ENCODE data around the gene CFAP65. TPM values are rescaled to one million over a fixed set of nuclear protein-coding genes. Genes with fewer than 3 reads are reported as not detected.
A peak's percentile ranks its signal among the peaks of the same experiment; 100 is the strongest.

Gene CFAP65
- total and polyA plus RNA-seq, 2 of the 13 experiments (the other 11 are each of a cell fraction or from before 2014, with no cell fraction given), result 0.05 TPM; not detected in 1

- TF ChIP-seq KDM2A (CRISPR knock-in tag; IDR thresholded peaks at IDR 0.05; ENCODE audit: borderline replicate concordance, low read depth), result peak; percentile 88
- TF ChIP-seq RFX1 (IDR thresholded peaks at IDR 0.05), result peak; percentile 54
- TF ChIP-seq ATRX (CRISPR knock-in tag; IDR thresholded peaks at IDR 0.05; ENCODE audit: borderline replicate concordance), result no peak
- peak; percentile 52 for TF ChIP-seq FOXO1 (CRISPR knock-in tag; IDR thresholded peaks at IDR 0.05)
- TF ChIP-seq ZNF562 (CRISPR knock-in tag; IDR thresholded peaks at IDR 0.05; ENCODE audit: borderline replicate concordance), result no peak
- peak; percentile 88 for TF ChIP-seq HMGXB3 (CRISPR knock-in tag; IDR thresholded peaks at IDR 0.05; ENCODE audit: borderline replicate concordance)
- no peak for TF ChIP-seq ZNF75D (CRISPR knock-in tag; IDR thresholded peaks at IDR 0.05; ENCODE audit: borderline replicate concordance)
- peak; percentile 86; the same call in 1 of the 2 replicates for TF ChIP-seq ARHGAP35 (CRISPR knock-in tag; IDR thresholded peaks at IDR 0.05; ENCODE audit: borderline replicate concordance)
- no peak for TF ChIP-seq DNMT1 (CRISPR knock-in tag; IDR thresholded peaks at IDR 0.05)
- no peak for TF ChIP-seq HNRNPH1 (optimal IDR thresholded peaks at IDR 0.05; ENCODE audit: low read depth, low read length)
- TF ChIP-seq RBM22 (optimal IDR thresholded peaks at IDR 0.05; ENCODE audit: low read length), result no peak
- TF ChIP-seq FIP1L1 (IDR thresholded peaks at IDR 0.05; ENCODE audit: borderline replicate concordance, insufficient read depth, low read depth, low read length), result no peak
- no peak for TF ChIP-seq PRPF4 (IDR thresholded peaks at IDR 0.05; ENCODE audit: low read depth, low read length, poor library complexity, severe bottlenecking)
- TF ChIP-seq SNRNP70 (IDR thresholded peaks at IDR 0.05; ENCODE audit: low read depth, low read length), result no peak
- no peak for TF ChIP-seq PHF5A (CRISPR knock-in tag; IDR thresholded peaks at IDR 0.05; ENCODE audit: low read depth, unreplicated experiment)
- TF ChIP-seq TCF7L2 (IDR thresholded peaks at IDR 0.05; ENCODE audit: low read depth, low read length), result no peak
- TF ChIP-seq ZNF576 (CRISPR knock-in tag; IDR thresholded peaks at IDR 0.05), result no peak
- TF ChIP-seq GFI1 (CRISPR knock-in tag; IDR thresholded peaks at IDR 0.05; ENCODE audit: borderline replicate concordance), result peak; percentile 51; the same call in 1 of the 2 replicates
- TF ChIP-seq PAWR (CRISPR knock-in tag; IDR thresholded peaks at IDR 0.05; ENCODE audit: borderline replicate concordance), result no peak
- peak; percentile 86 for TF ChIP-seq HOXD1 (CRISPR knock-in tag; IDR thresholded peaks at IDR 0.05)
- no peak for TF ChIP-seq ZSCAN22 (CRISPR knock-in tag; IDR thresholded peaks at IDR 0.05)
- TF ChIP-seq ZNF790 (CRISPR knock-in tag; IDR thresholded peaks at IDR 0.05; ENCODE audit: borderline replicate concordance), result peak; percentile 92
- no peak for TF ChIP-seq ZKSCAN1 (IDR thresholded peaks at IDR 0.05; ENCODE audit: low read length)
- TF ChIP-seq PREB (CRISPR knock-in tag; IDR thresholded peaks at IDR 0.05), result no peak; the same call in 1 of the 2 replicates
- no peak for TF ChIP-seq RFX5 (IDR thresholded peaks at IDR 0.05; ENCODE audit: low read depth, low read length)
These were observed 78.3 kb downstream of the CFAP65 start (continued) for GRCh38 chr2:218962859-218963492.

Measured in HepG2 (cell line).